CD4-positive, alpha-beta T cell (primary cell): ENCODE results near the gene MTG2. TPM values are rescaled to one million over a fixed set of nuclear protein-coding genes. Genes with fewer than 3 reads are reported as not detected.

Experiments used
- ATAC-seq: fragments of 200-7000 bp; cut with Tn5 transposase; one replicate; pipeline ENCODE4 v1.10.0; 2022; ENCODE audit warnings: mild to moderate bottlenecking; ENCODE audit not compliant: poor library complexity
- CTCF ChIA-PET: fragments of 350-600 bp; sonication (Branson Sonifier 250); formaldehyde crosslinking; loops from one replicate; lab custom pipeline; 2021; ENCODE audit warnings: antibody characterized with exemption, inconsistent platforms; lab: Charles Lee
- POLR2A ChIA-PET: fragments of 350-600 bp; sonication (Branson Sonifier 250); formaldehyde crosslinking; loops from one replicate; lab custom pipeline; 2021; ENCODE audit warnings: antibody characterized with exemption, inconsistent platforms; lab: Charles Lee
- DNase-seq, 14 experiments: peaks; one replicate each; pipeline ENCODE4 v3.0.0-alpha.2; 2013 to 2020; ENCODE audit warnings: mixed read lengths in 2 of 14
- H3K27ac ChIP-seq, 2 donors: one replicate each; pipeline versions ENCODE4 v1.5.1 to v1.7.0; 2013; ENCODE audit warnings: low read length in 2 of 2, low read depth in 1 of 2, mild to moderate bottlenecking in 1 of 2
- H3K27me3 ChIP-seq, 2 experiments: 1 replicate in 1 of 2; 2 replicates in 1 of 2; pipeline versions ENCODE4 v1.6.1 to v1.7.0; 2013; ENCODE audit warnings: low read length in 2 of 2, control low read depth in 1 of 2, mild to moderate bottlenecking in 1 of 2, moderate library complexity in 1 of 2; ENCODE audit not compliant: insufficient read depth in 2 of 2, control insufficient read depth in 1 of 2
- H3K36me3 ChIP-seq: one replicate; pipeline ENCODE4 v1.6.1; 2013; ENCODE audit warnings: low read length, control low read depth; ENCODE audit not compliant: insufficient read depth
- H3K4me1 ChIP-seq: one replicate; pipeline ENCODE4 v1.6.1; 2013; ENCODE audit warnings: low read length, control low read depth; ENCODE audit not compliant: insufficient read depth
- H3K4me3 ChIP-seq: one replicate; pipeline ENCODE4 v1.5.1; 2013; ENCODE audit warnings: mild to moderate bottlenecking, low read length, moderate library complexity
- H3K9me3 ChIP-seq, 2 experiments: 1 replicate in 1 of 2; 2 replicates in 1 of 2; pipeline versions ENCODE4 v1.6.1 to v1.7.0; 2013; ENCODE audit warnings: low read length in 2 of 2, mild to moderate bottlenecking in 2 of 2, control low read depth in 1 of 2, moderate library complexity in 1 of 2; ENCODE audit not compliant: control insufficient read depth in 1 of 2, insufficient read depth in 1 of 2
- H3K27ac Mint-ChIP-seq: one replicate; pipeline ENCODE4 v1.8.0; 2020; ENCODE audit warnings: mixed read lengths
- H3K27me3 Mint-ChIP-seq: one replicate; pipeline ENCODE4 v1.8.0; 2021; ENCODE audit warnings: mixed read lengths
- H3K36me3 Mint-ChIP-seq: one replicate; pipeline ENCODE4 v1.8.0; 2021; ENCODE audit warnings: low read depth, mixed read lengths
- H3K4me1 Mint-ChIP-seq: one replicate; pipeline ENCODE4 v1.8.0; 2021; ENCODE audit warnings: low read depth, mixed read lengths
- H3K4me3 Mint-ChIP-seq: one replicate; pipeline ENCODE4 v1.8.0; 2020; ENCODE audit warnings: mild to moderate bottlenecking, mixed read lengths
- H3K9me3 Mint-ChIP-seq: one replicate; pipeline ENCODE4 v1.8.0; 2020; ENCODE audit warnings: mixed read lengths
- intact Hi-C, 2 experiments: fragments of 100-400 bp; cut with DNase I in 1 of 2; cut with micrococcal nuclease in 1 of 2; formaldehyde crosslinking; loops; one replicate each; pipeline versions ENCODE4 v1.15.1 to v1.9.0; 2023 to 2025; cut with DNase I, micrococcal nuclease
- total RNA-seq, 174 experiments: library from RNA in 2 of 174; stranded (reverse) in 2 of 174; gene quantifications; one replicate each; pipeline ENCODE4 v1.2.3 and lab custom pipeline; 2021 to 2026
- TF ChIP-seq, protein P1 (sequence below): fragments of 200-600 bp; IDR thresholded peaks from one replicate; pipeline ENCODE4 v1.8.0; 2022; ENCODE audit warnings: antibody characterized with exemption, mild to moderate bottlenecking

Gene MTG2
- total RNA-seq, 2 experiments from 2014 or later = 9.5 to 9.9 TPM

DNA sequence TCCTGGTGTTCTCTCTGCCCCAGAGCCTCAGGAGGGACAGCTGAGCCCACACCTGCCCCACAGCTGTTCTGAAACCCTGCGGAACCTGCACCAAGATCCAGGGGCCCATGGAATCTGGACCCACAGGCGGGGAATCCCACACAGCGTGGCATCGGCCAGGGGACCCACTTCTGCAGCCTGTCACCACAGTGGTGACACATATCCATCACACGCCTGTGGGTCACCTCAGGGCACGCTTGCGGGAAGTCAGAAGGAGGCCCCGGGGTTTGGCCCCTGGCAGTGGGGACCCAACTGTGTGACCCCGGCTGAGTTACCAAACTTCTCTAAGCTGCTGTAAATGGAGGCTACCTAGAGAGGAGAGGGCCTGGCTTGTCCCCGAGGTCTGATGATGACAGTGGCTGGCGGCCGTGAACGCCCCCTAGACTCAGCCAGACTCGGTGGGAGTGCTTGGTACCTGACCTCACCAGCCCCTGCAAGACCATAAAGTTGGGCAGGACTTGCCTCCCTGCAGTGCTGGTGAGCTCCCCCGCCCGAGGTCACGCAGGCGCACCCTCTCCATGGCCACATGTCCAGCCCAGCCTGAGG, 39.5 kb downstream of the MTG2 start:
- TF ChIP-seq, protein P1, sequence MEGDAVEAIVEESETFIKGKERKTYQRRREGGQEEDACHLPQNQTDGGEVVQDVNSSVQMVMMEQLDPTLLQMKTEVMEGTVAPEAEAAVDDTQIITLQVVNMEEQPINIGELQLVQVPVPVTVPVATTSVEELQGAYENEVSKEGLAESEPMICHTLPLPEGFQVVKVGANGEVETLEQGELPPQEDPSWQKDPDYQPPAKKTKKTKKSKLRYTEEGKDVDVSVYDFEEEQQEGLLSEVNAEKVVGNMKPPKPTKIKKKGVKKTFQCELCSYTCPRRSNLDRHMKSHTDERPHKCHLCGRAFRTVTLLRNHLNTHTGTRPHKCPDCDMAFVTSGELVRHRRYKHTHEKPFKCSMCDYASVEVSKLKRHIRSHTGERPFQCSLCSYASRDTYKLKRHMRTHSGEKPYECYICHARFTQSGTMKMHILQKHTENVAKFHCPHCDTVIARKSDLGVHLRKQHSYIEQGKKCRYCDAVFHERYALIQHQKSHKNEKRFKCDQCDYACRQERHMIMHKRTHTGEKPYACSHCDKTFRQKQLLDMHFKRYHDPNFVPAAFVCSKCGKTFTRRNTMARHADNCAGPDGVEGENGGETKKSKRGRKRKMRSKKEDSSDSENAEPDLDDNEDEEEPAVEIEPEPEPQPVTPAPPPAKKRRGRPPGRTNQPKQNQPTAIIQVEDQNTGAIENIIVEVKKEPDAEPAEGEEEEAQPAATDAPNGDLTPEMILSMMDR = no peak
- CTCF ChIA-PET = no interaction called here
- Histone ChIP-seq H3K4me1 (peaks cover 16% of the 10 kb centered on the region), H3K4me3 (no peak overlapping the region), H3K27me3 (peaks cover 52% of the 10 kb centered on the region in 2 experiments), H3K27ac (no peak overlapping the region), H3K36me3 (no peaks in the 10 kb centered on the region), H3K9me3 (peaks cover 0 to 33% of the 10 kb centered on the region in 2 experiments)
- intact Hi-C loops = no loop called here
- no peak overlapping the region for H3K27ac Mint-ChIP-seq
- H3K36me3 Mint-ChIP-seq = no peaks in the 10 kb centered on the region
- H3K4me3 Mint-ChIP-seq = no peak overlapping the region
- ATAC-seq (no peak), DNase-seq (no peak)
- H3K9me3 Mint-ChIP-seq = no peaks in the 10 kb centered on the region
- POLR2A ChIA-PET = no interaction called here
- no peaks in the 10 kb centered on the region for H3K4me1 Mint-ChIP-seq
- H3K27me3 Mint-ChIP-seq = peaks cover 50% of the 10 kb centered on the region

DNA sequence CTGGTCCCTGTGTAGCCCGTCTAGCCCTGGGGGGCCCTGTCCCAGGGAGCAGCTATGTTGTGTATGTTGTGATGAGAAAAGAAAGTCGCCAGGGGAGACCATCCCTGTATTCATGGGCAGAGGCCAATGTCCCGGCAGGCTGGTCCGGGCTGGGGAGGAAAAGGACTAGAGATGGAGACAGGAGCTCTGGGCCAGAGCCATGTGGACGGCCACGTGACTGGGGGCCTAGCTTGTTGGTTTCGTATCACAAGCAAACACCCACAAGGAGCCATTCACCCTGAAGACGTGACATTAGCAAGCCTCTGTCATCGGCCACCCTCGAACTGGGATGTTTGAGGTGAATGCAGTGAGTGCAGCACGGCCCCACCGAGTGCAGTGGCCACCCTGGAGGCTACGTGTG, 40.1 kb downstream of the MTG2 start:
- TF ChIP-seq, protein P1 = no peak
- intact Hi-C loops = no loop called here
- ATAC-seq (no peak), DNase-seq (no peak)
- H3K27me3 ChIP-seq = peaks cover 49 to 52% of the 10 kb centered on the region in 2 experiments
- H3K4me3 Mint-ChIP-seq = no peak overlapping the region
- ChIA-PET CTCF (no interaction called here), POLR2A (no interaction called here)
- peaks cover 16% of the 10 kb centered on the region for H3K4me1 ChIP-seq
- H3K4me1 Mint-ChIP-seq = no peaks in the 10 kb centered on the region
- no peak overlapping the region for H3K27ac Mint-ChIP-seq
- H3K27ac ChIP-seq = no peak overlapping the region
- no peaks in the 10 kb centered on the region for H3K9me3 Mint-ChIP-seq
- peaks cover 0 to 33% of the 10 kb centered on the region in 2 experiments for H3K9me3 ChIP-seq
- H3K36me3 ChIP-seq = no peaks in the 10 kb centered on the region
- peaks cover 50% of the 10 kb centered on the region for H3K27me3 Mint-ChIP-seq
- H3K4me3 ChIP-seq = no peak overlapping the region
- H3K36me3 Mint-ChIP-seq = no peaks in the 10 kb centered on the region

DNA sequence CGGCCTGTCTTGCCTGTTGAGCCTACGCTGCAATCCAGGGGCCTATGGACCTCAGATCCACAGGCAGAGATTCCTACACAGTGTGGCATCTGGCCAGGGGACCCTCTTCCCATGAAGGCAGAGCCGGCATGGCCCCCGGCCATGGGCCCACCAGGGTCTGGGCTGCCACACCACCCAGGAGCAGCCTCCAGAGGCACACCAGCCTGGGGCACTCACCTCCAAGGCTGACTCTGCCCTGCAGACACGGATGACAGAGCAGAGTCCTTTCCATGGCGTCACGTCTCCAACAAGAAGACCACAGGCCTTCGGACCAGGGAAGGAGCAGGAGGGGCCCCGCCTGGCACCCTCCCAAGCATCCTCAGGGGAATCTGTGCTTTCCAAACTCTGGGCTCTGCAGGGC, 40.7 kb downstream of the MTG2 start:
- Histone ChIP-seq H3K27ac (no peak overlapping the region), H3K4me1 (peaks cover 16% of the 10 kb centered on the region), H3K9me3 (peaks cover 0 to 33% of the 10 kb centered on the region in 2 experiments), H3K36me3 (no peaks in the 10 kb centered on the region), H3K4me3 (no peak overlapping the region), H3K27me3 (peaks cover 43 to 47% of the 10 kb centered on the region in 2 experiments)
- no peak for DNase-seq
- Mint-ChIP-seq H3K36me3 (no peaks in the 10 kb centered on the region), H3K27me3 (peaks cover 50% of the 10 kb centered on the region), H3K9me3 (no peaks in the 10 kb centered on the region), H3K4me1 (no peaks in the 10 kb centered on the region), H3K4me3 (no peak overlapping the region), H3K27ac (no peak overlapping the region)
- no peak for ATAC-seq
- TF ChIP-seq, protein P1 = no peak
- ChIA-PET CTCF (no interaction called here), POLR2A (no interaction called here)
- intact Hi-C loops = no loop called here
